HepG2 (cell line): ENCODE results near the gene ACP7.

Experiments
- ATF3 ChIP-seq: sonication (generic); formaldehyde crosslinking; IDR thresholded peaks from 2 replicates; pipeline ENCODE4 v1.4.0; 2020; ENCODE audit warnings: missing genetic modification reagents
- ATF5 ChIP-seq: sonication (generic); formaldehyde crosslinking; IDR thresholded peaks from 2 replicates; pipeline ENCODE4 v1.4.0; 2020; ENCODE audit warnings: mild to moderate bottlenecking, low read depth, missing genetic modification reagents
- CTCF ChIP-seq: sonication (generic); formaldehyde crosslinking; IDR thresholded peaks from 2 replicates; pipeline ENCODE4 v1.5.0; 2020; ENCODE audit warnings: mild to moderate bottlenecking, missing genetic modification reagents, moderate library complexity
- FOXJ3 ChIP-seq: sonication (generic); formaldehyde crosslinking; IDR thresholded peaks from 2 replicates; pipeline ENCODE4 v1.4.0; 2020; ENCODE audit warnings: missing genetic modification reagents, mild to moderate bottlenecking, borderline replicate concordance
- FOXM1 ChIP-seq: sonication (generic); formaldehyde crosslinking; IDR thresholded peaks from 2 replicates; pipeline ENCODE4 v1.5.0; 2020; ENCODE audit warnings: missing genetic modification reagents
- HNRNPL ChIP-seq: fragments of 200-400 bp; formaldehyde crosslinking; IDR thresholded peaks from 2 replicates; pipeline ENCODE4 v1.6.1; 2017; ENCODE audit warnings: mild to moderate bottlenecking, low read depth, low read length
- JUNB ChIP-seq: sonication (generic); formaldehyde crosslinking; IDR thresholded peaks from 2 replicates; pipeline ENCODE4 v1.8.0; 2022; ENCODE audit warnings: missing genetic modification reagents, mild to moderate bottlenecking, borderline replicate concordance
- KAT2B ChIP-seq: fragments of 150-350 bp; IDR thresholded peaks from 2 replicates; pipeline ENCODE4 v1.6.1; 2014; ENCODE audit warnings: low read depth, low read length, borderline replicate concordance
- SUZ12 ChIP-seq: fragments of 150-350 bp; IDR thresholded peaks from 2 replicates; pipeline ENCODE4 v1.6.1; 2014; ENCODE audit warnings: low read depth, low read length
- ZKSCAN8 ChIP-seq: IDR thresholded peaks from 2 replicates; pipeline ENCODE4 v1.6.1; 2016; ENCODE audit warnings: borderline replicate concordance, missing genetic modification reagents, missing compliant biosample characterization
- ZNF512B ChIP-seq: sonication (generic); formaldehyde crosslinking; IDR thresholded peaks from 2 replicates; pipeline ENCODE4 v1.5.1; 2020; ENCODE audit warnings: missing genetic modification reagents, mild to moderate bottlenecking, borderline replicate concordance
- ZNF629 ChIP-seq: sonication (generic); formaldehyde crosslinking; conservative IDR thresholded peaks from 2 replicates; pipeline ENCODE4 v1.5.0; 2020; ENCODE audit warnings: missing genetic modification reagents
- ZNF704 ChIP-seq: sonication (generic); formaldehyde crosslinking; IDR thresholded peaks from 2 replicates; pipeline ENCODE4 v1.8.1; 2023; ENCODE audit warnings: mild to moderate bottlenecking, inconsistent platforms, moderate library complexity, missing genetic modification reagents, borderline replicate concordance

GRCh38 chr19:39146686-39147450 lies 62.7 kb downstream of the ACP7 start:
- TF ChIP-seq ZKSCAN8 = no peak
- no peak for TF ChIP-seq KAT2B
- TF ChIP-seq SUZ12 = no peak
- TF ChIP-seq ATF5 (CRISPR knock-in tag) = no peak
- no peak for TF ChIP-seq FOXJ3
- no peak for TF ChIP-seq ZNF512B (CRISPR knock-in tag)
- no peak for TF ChIP-seq ZNF704
- no peak for TF ChIP-seq ATF3 (CRISPR knock-in tag)
- TF ChIP-seq CTCF (CRISPR knock-in tag) = no peak
- TF ChIP-seq JUNB (CRISPR knock-in tag) = no peak
- no peak for TF ChIP-seq FOXM1 (CRISPR knock-in tag)
- no peak for TF ChIP-seq ZNF629 (CRISPR knock-in tag)
- TF ChIP-seq HNRNPL = no peak
